B cell (primary cell): ENCODE data around the gene DOCK4. TPM values are rescaled to one million over a fixed set of nuclear protein-coding genes. Genes with fewer than 3 reads are reported as not detected.

Experiments used
- ATAC-seq: fragments of 200-7000 bp; cut with Tn5 transposase; one replicate; pipeline ENCODE4 v1.10.0; 2021; ENCODE audit warnings: low read depth, mild to moderate bottlenecking, moderate number of reproducible peaks, moderate library complexity
- CTCF ChIA-PET: fragments of 350-600 bp; sonication (Branson Sonifier 250); formaldehyde crosslinking; loops from one replicate; lab custom pipeline; 2021; ENCODE audit warnings: antibody characterized with exemption, inconsistent platforms; lab: Charles Lee
- POLR2A ChIA-PET: fragments of 350-600 bp; sonication (Branson Sonifier 250); formaldehyde crosslinking; loops from one replicate; lab custom pipeline; 2021; ENCODE audit warnings: antibody characterized with exemption; lab: Charles Lee
- DNase-seq: peaks from one replicate; pipeline ENCODE4 v3.0.0; 2013
- H2AFZ ChIP-seq: 2 replicates; pipeline ENCODE4 v1.6.1; 2012; ENCODE audit warnings: mild to moderate bottlenecking, low read depth, low read length; ENCODE audit not compliant: insufficient read depth, poor library complexity, severe bottlenecking
- H3K27ac ChIP-seq, 2 donors: 1 replicate in 1 of 2; 2 replicates in 1 of 2; pipeline ENCODE4 v1.5.1; 2012 to 2013; ENCODE audit warnings: low read length in 2 of 2, mild to moderate bottlenecking in 2 of 2, moderate library complexity in 1 of 2
- H3K27me3 ChIP-seq, 4 experiments: fragments of 200-600 bp in 1 of 4; sonication (generic) in 1 of 4; replicated peaks in 1 of 4; 1 replicate in 2 of 4; 2 replicates in 2 of 4; pipeline versions ENCODE4 v1.6.1 to v1.7.0; 2013 to 2016; ENCODE audit warnings: low read length in 3 of 4, mild to moderate bottlenecking in 2 of 4, mixed read lengths in 1 of 4, moderate library complexity in 1 of 4; ENCODE audit not compliant: insufficient read depth in 4 of 4, control insufficient read depth in 3 of 4; ENCODE audit errors: control extremely low read depth in 1 of 4
- H3K36me3 ChIP-seq, 2 experiments: replicated peaks in 1 of 2; 1 replicate in 1 of 2; 2 replicates in 1 of 2; pipeline versions ENCODE4 v1.6.1 to v1.7.1; 2013; ENCODE audit warnings: low read length in 1 of 2; ENCODE audit not compliant: insufficient read depth in 2 of 2, control insufficient read depth in 1 of 2; ENCODE audit errors: control extremely low read depth in 1 of 2, extremely low read depth in 1 of 2
- H3K4me1 ChIP-seq, 2 donors: fragments of 200-600 bp in 1 of 2; sonication (generic) in 1 of 2; 1 replicate in 1 of 2; 2 replicates in 1 of 2; pipeline versions ENCODE4 v1.5.1 to v1.6.1; 2013 to 2017; ENCODE audit warnings: low read length in 2 of 2; ENCODE audit not compliant: control insufficient read depth in 2 of 2, insufficient read depth in 2 of 2
- H3K4me2 ChIP-seq: replicated peaks from 2 replicates; pipeline ENCODE3; 2012; ENCODE audit warnings: mild to moderate bottlenecking, low read depth, low read length; ENCODE audit not compliant: poor library complexity, severe bottlenecking
- H3K4me3 ChIP-seq, 5 experiments: fragments of 200-600 bp in 1 of 5; sonication (generic) in 1 of 5; 1 replicate in 3 of 5; 2 replicates in 2 of 5; pipeline versions ENCODE4 v1.5.1 to v1.7.0; 2011 to 2016; ENCODE audit warnings: low read length in 4 of 5, mild to moderate bottlenecking in 4 of 5, low read depth in 2 of 5, control low read depth in 1 of 5, moderate library complexity in 1 of 5; ENCODE audit not compliant: insufficient read depth in 1 of 5; ENCODE audit errors: control extremely low read depth in 1 of 5, extremely low read depth in 1 of 5
- H3K79me2 ChIP-seq: fragments of 200-600 bp; sonication (generic); one replicate; pipeline ENCODE4 v1.6.0; 2016; ENCODE audit warnings: low read length; ENCODE audit not compliant: control insufficient read depth, insufficient read depth
- H3K9ac ChIP-seq: fragments of 200-600 bp; sonication (generic); 2 replicates; pipeline ENCODE4 v1.6.1; 2017; ENCODE audit warnings: mild to moderate bottlenecking, low read length, moderate library complexity
- H3K9me3 ChIP-seq, 3 donors: one replicate each; pipeline versions ENCODE4 v1.6.1 to v1.7.1; 2013; ENCODE audit warnings: low read length in 2 of 3; ENCODE audit not compliant: control insufficient read depth in 2 of 3, insufficient read depth in 1 of 3; ENCODE audit errors: control extremely low read depth in 1 of 3
- H4K20me1 ChIP-seq: 2 replicates; pipeline ENCODE4 v1.6.0; 2012; ENCODE audit warnings: mild to moderate bottlenecking, low read length; ENCODE audit not compliant: insufficient read depth, control insufficient read depth, poor library complexity, severe bottlenecking
- H3K27ac Mint-ChIP-seq: one replicate; pipeline ENCODE4 v1.8.0; 2021; ENCODE audit warnings: mixed read lengths
- H3K27me3 Mint-ChIP-seq: one replicate; pipeline ENCODE4 v1.8.0; 2021; ENCODE audit warnings: mixed read lengths
- H3K4me1 Mint-ChIP-seq: one replicate; pipeline ENCODE4 v1.8.0; 2021; ENCODE audit warnings: mixed read lengths
- H3K4me3 Mint-ChIP-seq: one replicate; pipeline ENCODE4 v1.8.0; 2021; ENCODE audit warnings: mixed read lengths
- H3K9me3 Mint-ChIP-seq: one replicate; pipeline ENCODE4 v1.8.0; 2022; ENCODE audit warnings: mixed read lengths; ENCODE audit not compliant: insufficient read depth
- EZH2 ChIP-seq: IDR thresholded peaks from 2 replicates; pipeline ENCODE4 v1.6.1; 2012; ENCODE audit warnings: borderline replicate concordance, low read depth, mild to moderate bottlenecking, moderate library complexity, low read length; ENCODE audit not compliant: insufficient read depth, poor library complexity, severe bottlenecking
- WGBS: methylation state at CpG from one replicate; pipeline ENCODE4 v1.1.5; 2013; ENCODE audit warnings: missing lambda C conversion rate; ENCODE audit not compliant: insufficient coverage; 5-methylcytosine and 5-hydroxymethylcytosine counted together
- intact Hi-C: fragments of 100-400 bp; cut with micrococcal nuclease; formaldehyde crosslinking; loops from one replicate; pipeline ENCODE4 v1.10.0; 2022
- polyA plus RNA-seq: library from polyadenylated mRNA; depleted of rRNA; stranded (reverse); fragments of >200 nt; gene quantifications from 2 replicates; pipeline ENCODE4 v1.2.3, GENCODE V29; 2012
- total RNA-seq, 2 donors: library from RNA; stranded (reverse); fragments of 120-200 nt in 1 of 2; gene quantifications; 1 replicate in 1 of 2; 2 replicates in 1 of 2; pipeline versions ENCODE4 v1.2.3 to v1.2.4, GENCODE V29; 2013 to 2022
- TF ChIP-seq, protein P1 (sequence below): fragments of 200-600 bp; IDR thresholded peaks from one replicate; pipeline ENCODE4 v1.8.0; 2022; ENCODE audit warnings: antibody characterized with exemption, mild to moderate bottlenecking

Gene DOCK4
- total and polyA plus RNA-seq, 2 donors (not counting 1 experiment from before 2014, with no cell fraction given): 0.03 to 4.1 TPM

GRCh38 chr7:112220877-112221434 lies 14.8 kb upstream of the DOCK4 start:
- WGBS: 93% methylated on average over 19 of the region's 20 CpGs
- Histone ChIP-seq H3K27me3 (no peaks in the 10 kb centered on the region), H2AFZ (no peak overlapping the region), H3K4me3 (no peak overlapping the region), H3K36me3 (no peaks in the 10 kb centered on the region), H3K9ac (no peak overlapping the region), H3K9me3 (no peaks in the 10 kb centered on the region), H3K27ac (no peak overlapping the region), H3K4me2 (no peak overlapping the region), H3K79me2 (peaks cover 73% of the 10 kb centered on the region), H4K20me1 (peaks cover 33% of the 10 kb centered on the region), H3K4me1 (no peaks in the 10 kb centered on the region)
- intact Hi-C loops: no loop called here
- H3K4me1 Mint-ChIP-seq: peaks cover 10% of the 10 kb centered on the region
- TF ChIP-seq, protein P1, sequence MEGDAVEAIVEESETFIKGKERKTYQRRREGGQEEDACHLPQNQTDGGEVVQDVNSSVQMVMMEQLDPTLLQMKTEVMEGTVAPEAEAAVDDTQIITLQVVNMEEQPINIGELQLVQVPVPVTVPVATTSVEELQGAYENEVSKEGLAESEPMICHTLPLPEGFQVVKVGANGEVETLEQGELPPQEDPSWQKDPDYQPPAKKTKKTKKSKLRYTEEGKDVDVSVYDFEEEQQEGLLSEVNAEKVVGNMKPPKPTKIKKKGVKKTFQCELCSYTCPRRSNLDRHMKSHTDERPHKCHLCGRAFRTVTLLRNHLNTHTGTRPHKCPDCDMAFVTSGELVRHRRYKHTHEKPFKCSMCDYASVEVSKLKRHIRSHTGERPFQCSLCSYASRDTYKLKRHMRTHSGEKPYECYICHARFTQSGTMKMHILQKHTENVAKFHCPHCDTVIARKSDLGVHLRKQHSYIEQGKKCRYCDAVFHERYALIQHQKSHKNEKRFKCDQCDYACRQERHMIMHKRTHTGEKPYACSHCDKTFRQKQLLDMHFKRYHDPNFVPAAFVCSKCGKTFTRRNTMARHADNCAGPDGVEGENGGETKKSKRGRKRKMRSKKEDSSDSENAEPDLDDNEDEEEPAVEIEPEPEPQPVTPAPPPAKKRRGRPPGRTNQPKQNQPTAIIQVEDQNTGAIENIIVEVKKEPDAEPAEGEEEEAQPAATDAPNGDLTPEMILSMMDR: no peak
- TF ChIP-seq EZH2: no peak
- ChIA-PET CTCF (no interaction called here), POLR2A (no interaction called here)
- ATAC-seq (no peak), DNase-seq (no peak)
- H3K9me3 Mint-ChIP-seq: no peaks in the 10 kb centered on the region
- no peak overlapping the region for H3K4me3 Mint-ChIP-seq
- no peak overlapping the region for H3K27ac Mint-ChIP-seq
- no peaks in the 10 kb centered on the region for H3K27me3 Mint-ChIP-seq

- H3K9me3 ChIP-seq: no peaks in the 10 kb centered on the region
- no peaks in the 10 kb centered on the region for H3K4me1 ChIP-seq
- H3K9ac ChIP-seq: no peak overlapping the region
- no peaks in the 10 kb centered on the region for H3K36me3 ChIP-seq
- H4K20me1 ChIP-seq: peaks cover 20% of the 10 kb centered on the region
- H3K27me3 Mint-ChIP-seq: no peaks in the 10 kb centered on the region
- no peak overlapping the region for H3K4me2 ChIP-seq
- ChIA-PET CTCF (interaction anchor here (1.0 kb wide), 1 partner anchor 23 kb away, joined by 3 read pairs; no protein-coding TSS in a partner anchor), POLR2A (no interaction called here)
- no peaks in the 10 kb centered on the region for H3K9me3 Mint-ChIP-seq
- TF ChIP-seq EZH2: no peak
- TF ChIP-seq, protein P1: no peak
- no peak overlapping the region for H3K4me3 Mint-ChIP-seq
- H3K27me3 ChIP-seq: no peaks in the 10 kb centered on the region
- no peak for DNase-seq
- peaks cover 87% of the 10 kb centered on the region for H3K79me2 ChIP-seq
- no CpG with 5 or more reads among the region's 4 CpGs for WGBS
- H3K4me1 Mint-ChIP-seq: peaks cover 11% of the 10 kb centered on the region
- H3K27ac ChIP-seq: no peak overlapping the region
- intact Hi-C loops: no loop called here
- ATAC-seq: no peak
- no peak overlapping the region for H3K4me3 ChIP-seq
- no peak overlapping the region for H2AFZ ChIP-seq
- no peak overlapping the region for H3K27ac Mint-ChIP-seq
Measured at GRCh38 chr7:112215787-112216186, 9.6 kb upstream of the DOCK4 start.
